ENCODE measurements around the gene GLYATL2.

GLYATL2 gene

GRCh38 chr11:58801302-58801701, 43.2 kb downstream of the GLYATL2 start:
- Histone ChIP-seq H3K9me3 (replicated peaks; ENCODE audit: insufficient read depth, low read length) (no peaks in the 10 kb centered on the region), H4K20me1 (ENCODE audit: insufficient read depth, low read length) (no peaks in the 10 kb centered on the region), H3K36me3 (replicated peaks; ENCODE audit: insufficient read depth, low read length) (no peaks in the 10 kb centered on the region), H3K79me2 (ENCODE audit: low read length) (no peaks in the 10 kb centered on the region), H3K4me3 (ENCODE audit: low read length) (no peak overlapping the region), H3K4me2 (ENCODE audit: low read depth, low read length) (no peak overlapping the region), H2AFZ (ENCODE audit: low read length) (no peak overlapping the region), H3K9me2 (replicated peaks; ENCODE audit: insufficient read depth, low read length) (no peaks in the 10 kb centered on the region), H3K9ac (ENCODE audit: low read length) (no peak overlapping the region), H3K4me1 (ENCODE audit: low read length) (0 out of 2 replicates have a peak, but pooled peaks cover 5% of the 10 kb centered on the region), H3K27me3 (replicated peaks; ENCODE audit: insufficient read depth, low read length) (no peaks in the 10 kb centered on the region), H3F3A (ENCODE audit: insufficient read depth, low read length) (no peaks in the 10 kb centered on the region), H3K27ac (ENCODE audit: low read length) (no peak overlapping the region)
- DNase-seq: no peak
- no peak for TF ChIP-seq CTCF (IDR thresholded peaks at IDR 0.05; ENCODE audit: low read length)
- TF ChIP-seq EZH2phosphoT487 (IDR thresholded peaks at IDR 0.05; ENCODE audit: low read length): no peak
- no peak for TF ChIP-seq EZH2 (optimal IDR thresholded peaks at IDR 0.05; ENCODE audit: low read depth, low read length)

- H3K4me3 ChIP-seq (ENCODE audit: low read length): no peak overlapping the region
- H3K9me3 ChIP-seq (replicated peaks; ENCODE audit: insufficient read depth, low read length): no peaks in the 10 kb centered on the region
- 0 out of 2 replicates have a peak, but pooled peaks cover 4% of the 10 kb centered on the region for H3K4me1 ChIP-seq (ENCODE audit: low read length)
- H3K9me2 ChIP-seq (replicated peaks; ENCODE audit: insufficient read depth, low read length): no peaks in the 10 kb centered on the region
- TF ChIP-seq EZH2 (optimal IDR thresholded peaks at IDR 0.05; ENCODE audit: low read depth, low read length) (no peak), CTCF (IDR thresholded peaks at IDR 0.05; ENCODE audit: low read length) (no peak), EZH2phosphoT487 (IDR thresholded peaks at IDR 0.05; ENCODE audit: low read length) (no peak)
- H3K27me3 ChIP-seq (replicated peaks; ENCODE audit: insufficient read depth, low read length): no peaks in the 10 kb centered on the region
- H2AFZ ChIP-seq (ENCODE audit: low read length): no peak overlapping the region
- H4K20me1 ChIP-seq (ENCODE audit: insufficient read depth, low read length): no peaks in the 10 kb centered on the region
- H3K36me3 ChIP-seq (replicated peaks; ENCODE audit: insufficient read depth, low read length): no peaks in the 10 kb centered on the region
- H3K79me2 ChIP-seq (ENCODE audit: low read length): no peaks in the 10 kb centered on the region
- H3K27ac ChIP-seq (ENCODE audit: low read length): no peak overlapping the region
- H3K4me2 ChIP-seq (ENCODE audit: low read depth, low read length): no peak overlapping the region
- H3K9ac ChIP-seq (ENCODE audit: low read length): no peak overlapping the region
- no peaks in the 10 kb centered on the region for H3F3A ChIP-seq (ENCODE audit: insufficient read depth, low read length)
- no peak for DNase-seq
Measured at GRCh38 chr11:58796333-58796732, 48.2 kb downstream of the GLYATL2 start.

GRCh38 chr11:58788355-58789023, 56.0 kb downstream of the GLYATL2 start:
- Histone ChIP-seq H3F3A (ENCODE audit: insufficient read depth, low read length) (no peaks in the 10 kb centered on the region), H3K27me3 (replicated peaks; ENCODE audit: insufficient read depth, low read length) (no peaks in the 10 kb centered on the region), H3K9ac (ENCODE audit: low read length) (no peak overlapping the region), H3K9me2 (replicated peaks; ENCODE audit: insufficient read depth, low read length) (no peaks in the 10 kb centered on the region), H3K4me3 (ENCODE audit: low read length) (no peak overlapping the region), H3K9me3 (replicated peaks; ENCODE audit: insufficient read depth, low read length) (no peaks in the 10 kb centered on the region), H3K79me2 (ENCODE audit: low read length) (no peaks in the 10 kb centered on the region), H2AFZ (ENCODE audit: low read length) (no peak overlapping the region), H4K20me1 (ENCODE audit: insufficient read depth, low read length) (no peaks in the 10 kb centered on the region), H3K36me3 (replicated peaks; ENCODE audit: insufficient read depth, low read length) (no peaks in the 10 kb centered on the region), H3K27ac (ENCODE audit: low read length) (no peak overlapping the region), H3K4me2 (ENCODE audit: low read depth, low read length) (no peak overlapping the region), H3K4me1 (ENCODE audit: low read length) (no peaks in the 10 kb centered on the region)
- DNase-seq: peak; percentile 76
- TF ChIP-seq CTCF (IDR thresholded peaks at IDR 0.05; ENCODE audit: low read length) (peak; percentile 96), EZH2 (optimal IDR thresholded peaks at IDR 0.05; ENCODE audit: low read depth, low read length) (no peak)

Data from MM.1S (cell line).